GM10266 (cell line): ENCODE measurements around the gene OVOL1.
A peak's percentile ranks its signal among the peaks of the same experiment; 100 is the strongest.
"Not testable (repeated sequence)": the region's sequence is repeated elsewhere in the genome, so short reads cannot be mapped to it uniquely, and the experiment has no call there.

Experiments
- DNase-seq: peaks from one replicate; pipeline ENCODE4 v3.0.0; 2012; ENCODE audit errors: extremely low spot score
- CTCF ChIP-seq: IDR thresholded peaks from 2 replicates; pipeline ENCODE4 v1.5.1; 2012; ENCODE audit warnings: mild to moderate bottlenecking, low read depth; ENCODE audit not compliant: control insufficient read depth, insufficient read depth; ENCODE audit errors: missing control alignments

The OVOL1 gene

DNA sequence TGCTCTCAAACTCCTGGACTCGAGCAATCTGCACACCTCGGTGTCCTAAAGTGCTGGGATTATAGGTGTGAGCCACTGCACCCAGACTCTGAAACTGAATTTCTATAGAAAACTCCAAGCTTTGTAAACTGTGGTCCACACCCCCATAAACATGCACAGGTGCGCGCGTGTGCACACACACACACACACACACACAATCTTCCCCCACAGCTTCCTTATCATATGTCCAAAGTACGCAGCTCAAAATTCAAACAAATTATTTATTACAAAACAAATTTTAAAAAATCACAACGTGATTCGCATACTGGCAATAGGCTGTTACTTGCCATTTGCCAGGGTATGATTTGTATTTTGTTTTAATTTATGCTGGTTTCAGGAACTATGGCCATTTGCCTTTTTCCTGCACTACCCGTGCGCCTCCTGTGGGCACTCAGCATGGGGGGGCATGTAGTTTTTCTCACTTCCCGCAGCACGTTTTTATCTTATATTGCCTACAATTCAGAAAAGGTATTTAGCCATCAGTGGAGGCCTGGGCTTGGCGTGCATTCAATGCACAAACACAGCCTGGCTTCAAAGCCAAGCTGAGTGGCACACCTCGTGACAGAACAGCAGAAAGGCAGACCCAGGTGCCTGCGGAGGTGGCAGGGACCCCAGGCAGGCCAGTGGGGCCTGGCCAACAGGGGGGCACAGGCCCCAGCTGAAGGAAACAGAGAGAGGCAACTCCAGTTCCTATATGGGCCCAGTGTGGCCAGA is 36.1 kb downstream of the OVOL1 start:
- TF ChIP-seq CTCF = no peak
- no peak for DNase-seq

DNA sequence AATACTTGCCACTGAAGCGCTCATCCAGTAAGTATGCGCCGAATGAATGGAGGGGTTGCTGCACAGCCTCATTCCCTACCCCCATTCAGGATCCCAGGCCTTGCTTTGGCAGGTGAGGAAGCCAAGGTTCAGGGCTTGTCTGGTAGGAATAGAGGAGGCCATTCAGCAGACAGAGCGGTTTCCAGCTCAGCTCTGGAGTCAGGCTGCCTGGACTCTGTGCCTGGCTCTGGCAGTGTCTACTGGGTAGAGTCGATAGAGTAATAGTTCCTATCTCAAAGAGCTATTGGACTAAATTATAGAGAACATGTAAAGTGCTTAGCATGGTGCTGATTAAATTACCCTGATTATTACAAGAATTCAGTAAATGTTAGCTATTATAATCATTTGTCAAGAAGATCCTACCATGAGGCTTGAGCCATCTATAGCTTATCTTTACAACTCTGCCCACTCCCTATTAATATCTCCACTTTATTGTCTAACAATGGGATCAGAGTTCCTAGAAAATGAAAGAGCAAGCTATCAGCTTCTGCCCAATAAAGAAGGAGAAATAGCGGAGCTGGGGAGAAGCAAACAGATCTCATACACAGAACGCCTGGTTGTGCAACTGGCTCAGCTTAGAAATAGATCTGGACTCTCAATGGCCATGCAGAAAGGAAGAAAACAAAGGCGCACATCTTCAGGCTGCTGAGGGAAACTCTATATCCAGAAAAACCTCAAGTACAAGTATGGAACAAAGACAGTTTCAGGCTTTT is 40.3 kb downstream of the OVOL1 start:
- no peak for TF ChIP-seq CTCF
- no peak for DNase-seq

DNA sequence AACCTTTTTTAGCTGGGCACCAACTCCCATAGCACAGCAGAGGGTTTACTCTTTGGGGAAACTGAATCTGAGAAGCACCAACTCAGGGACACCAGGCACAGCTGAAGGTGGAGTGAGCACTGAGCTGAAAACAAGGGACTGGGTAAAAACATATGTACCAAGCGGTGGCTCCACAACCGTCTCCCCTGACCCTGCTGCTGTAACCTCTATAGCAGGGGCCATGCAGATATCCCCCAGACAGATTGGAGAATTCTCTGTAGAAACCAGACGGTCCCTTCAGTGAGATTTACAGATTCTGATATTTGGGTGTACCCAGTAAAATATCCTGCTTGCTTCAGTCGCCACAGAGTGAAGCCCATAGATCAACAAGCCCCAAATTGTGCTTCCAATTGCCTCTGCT is 42.6 kb downstream of the OVOL1 start:
- DNase-seq = no peak
- TF ChIP-seq CTCF = no peak

GRCh38 chr11:65832231-65832630 is 45.4 kb downstream of the OVOL1 start:
- DNase-seq = not testable (repeated sequence)

GRCh38 chr11:65833297-65834030 is 46.6 kb downstream of the OVOL1 start, which contains the start of gene SNX32:
TSS of gene SNX32 (plus strand) at chr11:65833963. CDS start at chr11:65834066, 103 bp downstream.
- DNase-seq = peak; percentile 98
- no peak for TF ChIP-seq CTCF

DNA sequence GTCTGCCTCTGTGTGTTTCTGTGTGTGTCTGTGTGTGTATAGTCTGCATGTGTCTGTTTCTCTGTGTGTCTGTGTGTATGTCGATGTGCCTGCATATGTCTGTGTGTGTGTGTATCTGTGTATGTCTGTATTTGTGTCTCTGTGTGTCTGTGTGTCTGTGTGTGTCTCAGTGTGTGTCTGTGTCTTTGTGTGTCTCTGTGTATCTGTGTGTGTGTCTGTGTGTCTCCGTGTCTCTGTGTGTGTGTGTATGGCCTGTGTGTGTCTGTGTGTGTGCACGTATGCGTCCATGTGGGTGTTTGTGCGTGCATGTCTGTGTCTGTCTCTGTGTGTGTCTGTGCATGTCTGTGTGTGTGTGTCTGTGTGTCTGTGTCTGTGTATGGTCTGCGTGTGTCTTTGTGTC is 47.3 kb downstream of the OVOL1 start:
- no peak for DNase-seq
- no peak for TF ChIP-seq CTCF

DNA sequence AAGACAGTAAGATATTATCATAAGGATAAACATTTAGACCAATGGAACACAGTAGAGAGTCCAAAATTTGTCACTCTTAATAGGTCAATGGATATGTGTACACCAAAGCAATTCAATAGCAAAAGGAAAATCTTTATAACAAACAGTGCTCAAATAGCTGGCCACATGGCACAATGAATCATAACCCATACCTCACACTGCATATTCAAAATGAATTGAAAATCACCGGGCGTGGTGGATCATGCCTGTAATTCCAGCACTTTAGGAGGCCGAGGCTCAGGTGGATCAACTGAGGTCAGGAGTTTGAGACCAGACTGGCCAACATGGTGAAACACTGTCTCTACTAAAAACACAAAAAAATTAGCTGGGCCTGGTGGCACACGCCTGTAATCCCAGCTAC is 55.3 kb downstream of the OVOL1 start:
- no peak for TF ChIP-seq CTCF
- DNase-seq = no peak
